Dedifferentiated amniotic fluid mesenchymal stem cell (primary cell): ENCODE results near the gene F5.
A peak's percentile ranks its signal among the peaks of the same experiment; 100 is the strongest.

Experiments
- DNase-seq: peaks from one replicate; pipeline ENCODE4 v3.0.0-alpha.2; 2016; ENCODE audit errors: extremely low spot score

F5 gene

GRCh38 chr1:169586395-169587255 is at the start of gene F5:
F5 (minus strand) TSS chr1:169586481; CDS start chr1:169586386, 95 bp downstream.
- DNase-seq, result peak; percentile 52

GRCh38 chr1:169634877-169635276 is 48.6 kb upstream of the F5 start:
- DNase-seq, result no peak

GRCh38 chr1:169634145-169634544 is 47.9 kb upstream of the F5 start:
- DNase-seq, result no peak

- no peak for DNase-seq
Observed at GRCh38 chr1:169631249-169631648, 45.0 kb upstream of the F5 start.

- no peak for DNase-seq
Observed at GRCh38 chr1:169630006-169630405, 43.7 kb upstream of the F5 start, which contains the start of gene SELP. SELP (minus strand) TSS chr1:169630124; CDS start chr1:169630074, 50 bp downstream.

- no peak for DNase-seq
Observed at GRCh38 chr1:169624912-169625311, 38.6 kb upstream of the F5 start.

- DNase-seq, result no peak
Observed at GRCh38 chr1:169624122-169624521, 37.8 kb upstream of the F5 start.

- no peak for DNase-seq
Observed at GRCh38 chr1:169623132-169623926, 37.0 kb upstream of the F5 start.

- DNase-seq, result no peak
Observed at GRCh38 chr1:169620565-169620964, 34.3 kb upstream of the F5 start.

GRCh38 chr1:169618367-169618766 is 32.1 kb upstream of the F5 start:
- DNase-seq, result no peak

- no peak for DNase-seq
Observed at GRCh38 chr1:169615803-169616202, 29.5 kb upstream of the F5 start.

- DNase-seq, result no peak
Observed at GRCh38 chr1:169610858-169611257, 24.6 kb upstream of the F5 start.

- no peak for DNase-seq
Observed at GRCh38 chr1:169610108-169610507, 23.8 kb upstream of the F5 start.

GRCh38 chr1:169608226-169608625 is 21.9 kb upstream of the F5 start:
- DNase-seq, result no peak

GRCh38 chr1:169604781-169605560 is 18.7 kb upstream of the F5 start:
- no peak for DNase-seq

- no peak for DNase-seq
Observed at GRCh38 chr1:169601096-169601881, 15.0 kb upstream of the F5 start.

- DNase-seq, result no peak
Observed at GRCh38 chr1:169595764-169596711, 9.8 kb upstream of the F5 start.

GRCh38 chr1:169594391-169594790 is 8.1 kb upstream of the F5 start:
- no peak for DNase-seq

GRCh38 chr1:169590932-169591331 is 4.7 kb upstream of the F5 start:
- no peak for DNase-seq
